IPS-20b (cell line): ENCODE results near the gene ADAM12.
"Not testable (repeated sequence)": the region's sequence is repeated elsewhere in the genome, so short reads cannot be mapped to it uniquely, and the experiment has no call there.

Source experiments
- H3K27ac ChIP-seq: one replicate; pipeline ENCODE4 v1.5.1; 2013; ENCODE audit warnings: low read length
- H3K27me3 ChIP-seq: 2 replicates; pipeline ENCODE4 v1.6.1; 2013; ENCODE audit warnings: mild to moderate bottlenecking, low read length, inconsistent platforms; ENCODE audit not compliant: insufficient read depth
- H3K36me3 ChIP-seq: 2 replicates; pipeline ENCODE4 v1.6.1; 2013; ENCODE audit warnings: low read depth, mild to moderate bottlenecking, inconsistent platforms, low read length, moderate library complexity; ENCODE audit not compliant: insufficient read depth
- H3K4me1 ChIP-seq: 2 replicates; pipeline ENCODE4 v1.6.1; 2013; ENCODE audit warnings: mild to moderate bottlenecking, control low read depth, inconsistent platforms, low read length, moderate library complexity; ENCODE audit not compliant: insufficient read depth
- H3K4me3 ChIP-seq: 2 replicates; pipeline ENCODE4 v1.5.1; 2013; ENCODE audit warnings: mild to moderate bottlenecking, low read length, inconsistent platforms
- H3K9ac ChIP-seq: 2 replicates; pipeline ENCODE4 v1.6.1; 2013; ENCODE audit warnings: low read depth, mild to moderate bottlenecking, inconsistent platforms, low read length, moderate library complexity
- H3K9me3 ChIP-seq: 2 replicates; pipeline ENCODE4 v1.6.1; 2013; ENCODE audit warnings: mild to moderate bottlenecking, low read depth, low read length, inconsistent platforms; ENCODE audit not compliant: insufficient read depth

ADAM12 gene

DNA sequence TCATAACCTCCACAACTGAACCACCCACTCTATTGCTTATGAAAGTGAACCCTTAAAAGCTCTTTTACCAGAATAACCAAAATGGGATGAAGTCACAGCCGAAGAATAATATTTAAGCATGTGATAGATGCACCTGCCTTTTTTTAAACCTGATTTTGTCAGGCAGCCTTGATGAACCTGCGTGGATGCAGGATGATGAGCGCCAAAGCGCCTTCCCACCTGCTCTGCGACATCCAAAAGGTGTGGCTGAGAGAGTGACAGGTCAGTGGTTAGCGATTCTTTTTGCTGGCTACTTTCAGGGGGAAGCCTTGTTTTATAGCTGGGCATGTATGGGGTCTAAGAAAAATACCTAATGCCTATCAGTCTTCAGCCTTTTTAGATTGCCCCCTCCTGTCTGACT is 334.1 kb downstream of the ADAM12 start:
- H3K27me3 ChIP-seq, result no peaks in the 10 kb centered on the region
- H3K9me3 ChIP-seq, result no peaks in the 10 kb centered on the region
- no peak overlapping the region for H3K4me3 ChIP-seq
- H3K4me1 ChIP-seq, result no peaks in the 10 kb centered on the region
- no peak overlapping the region for H3K9ac ChIP-seq
- no peaks in the 10 kb centered on the region for H3K36me3 ChIP-seq
- no peak overlapping the region for H3K27ac ChIP-seq

DNA sequence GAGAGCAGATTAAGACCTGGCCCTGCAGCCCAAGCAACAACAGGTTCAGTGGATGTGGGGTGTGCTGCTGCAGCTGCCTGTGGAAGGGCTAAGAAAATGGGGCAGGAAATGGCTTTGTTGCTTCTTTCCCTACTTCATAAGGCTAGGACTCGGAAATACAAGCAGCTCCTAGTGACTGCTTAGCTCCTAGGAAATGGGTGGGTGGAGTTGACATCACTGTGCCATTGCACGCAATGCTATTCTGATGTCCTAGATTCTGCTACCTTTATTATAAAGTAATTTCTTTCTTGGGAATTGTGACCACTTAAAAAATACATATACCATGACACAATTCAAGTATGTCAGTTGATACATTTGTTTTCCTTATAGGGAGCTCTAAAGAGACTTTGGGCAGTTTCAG is 336.1 kb downstream of the ADAM12 start:
- H3K36me3 ChIP-seq, result no peaks in the 10 kb centered on the region
- H3K9ac ChIP-seq, result no peak overlapping the region
- no peaks in the 10 kb centered on the region for H3K9me3 ChIP-seq
- H3K27ac ChIP-seq, result no peak overlapping the region
- no peak overlapping the region for H3K4me3 ChIP-seq
- no peaks in the 10 kb centered on the region for H3K4me1 ChIP-seq
- H3K27me3 ChIP-seq, result no peaks in the 10 kb centered on the region

DNA sequence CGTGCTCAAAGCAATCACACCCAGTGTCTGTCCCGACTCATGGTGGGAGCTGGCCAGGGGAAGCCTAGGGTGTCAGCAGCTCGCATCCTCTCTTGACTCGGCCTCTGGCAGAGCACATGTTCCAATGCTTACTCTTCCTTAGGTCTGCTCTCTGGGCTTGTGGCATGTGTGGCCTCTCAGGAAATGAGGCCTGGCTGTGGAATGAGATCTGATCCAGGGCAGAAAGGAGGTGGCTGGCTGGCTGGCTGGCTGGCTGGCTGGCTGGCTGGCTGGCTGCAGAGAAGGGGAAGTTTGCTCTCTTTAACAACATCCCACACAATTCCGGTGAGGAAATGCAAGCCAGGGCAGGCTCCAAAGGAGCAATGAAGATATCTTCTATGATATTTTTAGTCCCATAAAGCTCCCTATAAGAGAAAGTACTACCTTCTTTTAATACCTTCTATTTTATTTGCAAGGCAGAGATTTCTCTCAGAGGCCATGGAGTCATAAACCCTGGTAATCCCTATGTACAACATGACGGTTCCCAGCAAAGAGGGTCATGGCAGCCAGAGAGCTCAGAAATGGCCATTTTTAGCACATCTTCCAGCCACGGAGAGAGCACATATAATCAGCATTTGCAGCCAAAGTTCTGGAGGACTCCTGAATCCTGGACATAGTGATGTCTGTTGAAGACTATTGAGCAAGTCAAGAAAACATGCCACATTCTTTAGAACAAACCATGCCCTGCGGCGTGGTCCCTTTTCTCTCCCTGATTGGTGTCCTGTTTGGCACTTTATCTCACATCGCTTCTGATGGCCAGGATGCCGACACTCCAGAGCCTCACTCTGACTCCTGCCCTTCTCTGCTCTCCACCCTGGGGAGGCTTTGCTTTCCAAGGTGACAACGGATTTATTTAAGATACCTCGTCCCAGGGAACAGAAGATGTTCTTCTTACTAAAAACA is 338.2 kb downstream of the ADAM12 start:
- no peaks in the 10 kb centered on the region for H3K4me1 ChIP-seq

DNA sequence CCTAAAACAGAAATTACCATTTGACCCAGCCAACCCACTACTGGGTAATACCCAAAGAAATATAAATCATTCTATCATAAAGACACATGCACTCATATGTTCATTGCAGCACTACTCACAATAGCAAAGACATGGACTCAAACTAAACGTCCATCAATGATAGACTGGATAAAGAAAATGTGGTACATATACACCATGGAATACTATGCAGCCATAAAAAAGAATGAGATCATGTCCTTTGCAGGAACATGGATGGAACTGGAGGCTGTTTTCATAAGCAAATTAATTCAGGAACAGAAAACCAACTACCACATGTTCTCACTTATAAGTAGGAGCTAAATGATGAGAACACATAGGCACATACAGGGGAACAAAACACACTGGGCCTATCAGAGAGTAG is 340.5 kb downstream of the ADAM12 start:
- not testable (repeated sequence) for H3K36me3 ChIP-seq, H3K4me1 ChIP-seq, H3K9me3 ChIP-seq, H3K27ac ChIP-seq, H3K27me3 ChIP-seq, H3K9ac ChIP-seq, H3K4me3 ChIP-seq

More for the DNA sequence above, 338.2 kb downstream of the ADAM12 start:
- Histone ChIP-seq H3K36me3 (no peaks in the 10 kb centered on the region), H3K9ac (no peak overlapping the region), H3K27ac (no peak overlapping the region), H3K4me3 (no peak overlapping the region), H3K9me3 (no peaks in the 10 kb centered on the region), H3K27me3 (no peaks in the 10 kb centered on the region)

DNA sequence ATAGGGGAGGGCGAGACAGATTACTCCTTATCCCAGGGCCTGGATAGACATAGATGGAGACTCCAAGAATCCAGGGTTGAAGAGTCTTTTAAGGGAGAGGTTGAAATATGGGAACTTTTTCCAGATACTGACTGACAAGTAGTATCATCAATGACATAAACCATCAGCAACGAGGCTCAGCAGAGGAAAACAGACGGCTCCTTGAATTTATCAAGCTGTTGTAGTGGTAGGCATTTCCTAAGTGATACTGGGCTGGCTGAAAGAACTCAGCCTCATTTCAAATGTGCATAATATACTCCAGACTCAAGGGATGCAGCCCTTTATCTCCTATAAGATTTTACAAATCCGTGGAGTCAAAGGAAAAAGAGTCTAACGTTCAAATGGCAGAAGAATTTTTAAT is 341.4 kb downstream of the ADAM12 start:
- H3K36me3 ChIP-seq, result no peaks in the 10 kb centered on the region
- no peak overlapping the region for H3K27ac ChIP-seq
- no peak overlapping the region for H3K9ac ChIP-seq
- H3K9me3 ChIP-seq, result no peaks in the 10 kb centered on the region
- peaks cover 2% of the 10 kb centered on the region; the same call in 1 of the 2 replicates for H3K4me1 ChIP-seq
- no peak overlapping the region for H3K4me3 ChIP-seq
- H3K27me3 ChIP-seq, result no peaks in the 10 kb centered on the region

DNA sequence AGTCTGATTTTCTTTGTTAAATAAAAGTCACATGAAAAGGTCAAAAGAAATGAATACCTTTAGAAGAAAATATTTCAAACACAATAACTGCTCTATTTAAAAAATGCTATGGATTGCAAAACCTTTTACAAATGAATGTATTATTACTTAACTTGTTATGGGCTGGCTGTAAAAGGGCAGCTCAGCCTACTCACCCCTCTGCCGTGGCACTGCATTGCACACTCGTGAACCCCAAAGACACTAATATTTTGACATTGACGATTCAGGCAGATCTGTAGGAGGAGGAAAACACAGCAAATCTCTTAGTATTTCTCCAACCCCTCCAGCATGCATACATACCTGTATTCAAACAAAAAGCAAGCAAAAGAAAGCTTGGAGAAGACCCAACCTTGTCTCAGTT is 342.4 kb downstream of the ADAM12 start:
- Histone ChIP-seq H3K27ac (no peak overlapping the region), H3K36me3 (no peaks in the 10 kb centered on the region), H3K9me3 (no peaks in the 10 kb centered on the region), H3K4me3 (no peak overlapping the region), H3K9ac (no peak overlapping the region), H3K4me1 (peaks cover 7% of the 10 kb centered on the region; the same call in 1 of the 2 replicates), H3K27me3 (no peaks in the 10 kb centered on the region)

DNA sequence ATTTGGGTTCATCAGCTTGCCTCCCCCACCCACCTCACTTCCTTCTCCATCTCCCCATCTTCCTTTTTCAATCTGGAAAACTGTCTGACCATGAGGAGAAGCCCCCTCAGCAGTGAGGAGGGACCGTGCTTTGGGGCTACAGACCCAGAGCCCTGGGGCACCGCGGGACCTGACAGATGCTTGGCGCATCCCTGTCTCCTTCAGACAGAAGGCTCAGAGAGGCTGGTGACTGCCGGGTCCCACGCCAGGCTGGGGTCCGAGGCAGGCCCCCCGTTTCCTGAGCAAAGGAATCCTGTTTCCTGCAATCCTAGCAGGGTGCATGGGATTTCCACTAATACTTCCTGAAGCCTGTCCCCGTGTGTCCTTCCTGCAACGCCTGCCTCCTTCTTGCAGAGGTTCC is 344.9 kb downstream of the ADAM12 start:
- H3K27me3 ChIP-seq, result no peaks in the 10 kb centered on the region
- no peaks in the 10 kb centered on the region for H3K36me3 ChIP-seq
- H3K4me1 ChIP-seq, result peaks cover 7% of the 10 kb centered on the region; the same call in 1 of the 2 replicates
- H3K9ac ChIP-seq, result no peak overlapping the region
- no peak overlapping the region for H3K27ac ChIP-seq
- H3K9me3 ChIP-seq, result no peaks in the 10 kb centered on the region
- H3K4me3 ChIP-seq, result no peak overlapping the region

DNA sequence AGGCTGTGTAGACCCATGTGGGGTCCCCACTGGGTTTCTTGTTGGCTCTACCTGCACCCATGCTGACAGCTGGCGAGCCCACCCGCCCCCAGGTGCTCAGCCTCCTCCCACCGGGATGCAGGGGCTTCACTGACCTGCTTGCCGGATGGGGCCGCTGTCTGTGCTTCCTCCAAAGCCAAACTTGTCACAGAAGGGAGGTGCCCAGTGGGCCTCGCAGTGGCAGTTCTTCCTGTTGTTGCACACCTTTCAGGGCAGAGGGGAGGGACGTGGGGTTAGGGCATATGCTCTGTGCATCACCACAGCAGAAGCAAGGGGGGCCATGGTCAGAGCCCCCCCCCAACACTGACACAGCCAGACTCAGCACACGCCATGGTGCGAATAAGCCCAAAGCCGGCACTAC is 345.4 kb downstream of the ADAM12 start:
- no peaks in the 10 kb centered on the region for H3K36me3 ChIP-seq
- no peak overlapping the region for H3K4me3 ChIP-seq
- no peak overlapping the region for H3K27ac ChIP-seq
- H3K4me1 ChIP-seq, result peaks cover 7% of the 10 kb centered on the region
- no peak overlapping the region for H3K9ac ChIP-seq
- no peaks in the 10 kb centered on the region for H3K27me3 ChIP-seq
- no peaks in the 10 kb centered on the region for H3K9me3 ChIP-seq

DNA sequence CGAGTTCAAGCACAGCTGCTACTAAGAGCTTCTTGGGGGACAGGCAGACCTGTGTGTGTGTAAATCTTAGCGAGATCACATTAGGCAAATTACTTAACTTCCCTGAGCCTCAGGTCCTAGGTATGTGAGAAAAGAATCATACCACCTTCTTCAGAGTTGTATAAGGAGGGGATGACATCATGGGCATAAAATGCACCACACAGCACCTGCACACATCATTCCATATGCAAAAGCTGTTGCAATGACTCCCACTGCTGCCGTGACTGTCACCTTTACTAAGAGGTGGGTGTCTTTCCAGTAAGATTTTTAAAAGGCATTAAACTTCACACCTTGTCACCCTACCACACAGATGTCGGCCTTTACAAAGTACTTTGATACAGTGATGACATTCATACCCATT is 345.9 kb downstream of the ADAM12 start:
- Histone ChIP-seq H3K27ac (no peak overlapping the region), H3K4me1 (peaks cover 7% of the 10 kb centered on the region), H3K9ac (no peak overlapping the region), H3K4me3 (no peak overlapping the region), H3K9me3 (no peaks in the 10 kb centered on the region), H3K36me3 (no peaks in the 10 kb centered on the region), H3K27me3 (no peaks in the 10 kb centered on the region)

DNA sequence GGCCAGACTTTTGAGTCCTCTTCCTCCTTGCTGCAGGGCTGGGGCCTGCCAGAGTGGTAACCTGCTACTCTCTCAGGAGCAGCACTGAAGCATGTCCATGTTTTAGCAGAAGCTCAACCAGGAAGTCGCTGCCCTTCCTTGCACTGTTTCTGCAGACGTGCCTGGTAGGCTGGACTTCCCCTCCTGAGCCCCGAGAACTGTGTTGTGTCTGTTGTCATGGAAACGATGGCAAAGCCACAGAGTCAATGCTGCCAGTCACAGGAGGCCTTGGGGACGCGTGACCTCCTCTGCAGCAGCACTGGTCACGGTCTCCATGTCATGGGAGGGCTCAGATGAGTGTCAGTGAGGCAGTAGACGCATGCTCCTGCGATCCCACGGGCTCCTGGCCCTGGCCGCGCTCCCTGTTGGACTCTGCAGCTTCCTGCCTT is 346.5 kb downstream of the ADAM12 start:
- H3K36me3 ChIP-seq, result no peaks in the 10 kb centered on the region
- no peaks in the 10 kb centered on the region for H3K27me3 ChIP-seq
- no peak overlapping the region for H3K4me3 ChIP-seq
- H3K4me1 ChIP-seq, result peaks cover 7% of the 10 kb centered on the region
- H3K9me3 ChIP-seq, result no peaks in the 10 kb centered on the region
- H3K9ac ChIP-seq, result no peak overlapping the region
- no peak overlapping the region for H3K27ac ChIP-seq

DNA sequence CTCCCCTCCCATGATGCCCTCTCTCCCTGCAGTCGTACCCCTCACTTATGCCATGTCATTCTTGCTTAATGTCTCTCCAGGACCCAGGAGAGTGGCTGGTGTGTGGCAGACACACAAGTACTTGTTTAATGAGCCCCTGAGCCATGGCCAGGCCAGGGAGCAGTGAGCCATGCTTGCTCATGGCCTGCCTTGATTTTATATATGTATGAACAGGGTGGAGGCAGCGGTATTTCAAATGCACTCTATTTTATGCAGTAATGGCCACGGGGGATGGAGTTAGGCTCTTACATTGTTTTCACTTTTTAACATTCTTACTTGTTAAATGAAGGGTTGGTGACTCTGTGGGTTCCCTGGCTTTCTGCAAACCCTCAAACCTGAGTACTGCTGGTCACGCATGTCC is 347.2 kb downstream of the ADAM12 start:
- no peaks in the 10 kb centered on the region for H3K9me3 ChIP-seq
- H3K9ac ChIP-seq, result no peak overlapping the region
- no peaks in the 10 kb centered on the region for H3K27me3 ChIP-seq
- peaks cover 7% of the 10 kb centered on the region for H3K4me1 ChIP-seq
- H3K36me3 ChIP-seq, result no peaks in the 10 kb centered on the region
- no peak overlapping the region for H3K27ac ChIP-seq
- H3K4me3 ChIP-seq, result no peak overlapping the region

DNA sequence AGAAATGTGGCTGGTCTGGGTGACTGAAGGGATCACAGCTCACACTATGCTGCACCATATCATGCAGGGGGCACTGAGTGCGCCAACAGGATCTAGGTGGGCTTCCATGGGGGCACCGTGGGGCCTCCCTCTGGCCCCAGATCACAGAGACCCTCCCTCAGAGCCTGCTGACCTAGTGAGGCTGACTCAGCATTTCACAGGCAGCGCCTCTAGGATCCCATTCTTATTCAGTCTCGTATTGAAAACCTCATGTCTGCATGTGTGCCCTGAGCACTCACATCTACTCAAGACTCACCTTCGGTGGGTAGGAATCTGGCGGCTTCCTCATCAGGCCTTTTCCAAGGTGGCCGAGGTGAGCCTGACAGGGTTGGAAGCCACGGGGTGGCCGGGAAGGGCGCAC is 350.3 kb downstream of the ADAM12 start:
- Histone ChIP-seq H3K27ac (no peak overlapping the region), H3K4me1 (peaks cover 7% of the 10 kb centered on the region), H3K9me3 (peaks cover 3% of the 10 kb centered on the region; the same call in 1 of the 2 replicates), H3K36me3 (no peaks in the 10 kb centered on the region), H3K4me3 (no peak overlapping the region), H3K9ac (no peak overlapping the region), H3K27me3 (no peaks in the 10 kb centered on the region)
